Measurements from ENCODE around the gene LCN6. TPM values are rescaled to one million over a fixed set of nuclear protein-coding genes. Genes with fewer than 3 reads are reported as not detected.

LCN6 gene
- total RNA-seq, 1 donor from 2014 or later: not detected

GRCh38 chr9:136775191-136775590 lies 26.9 kb upstream of the LCN6 start:
- Mint-ChIP-seq H3K27ac (no peak overlapping the region), H3K9me3 (peaks cover 23% of the 10 kb centered on the region), H3K27me3 (ENCODE audit: insufficient read depth, low read depth) (peaks cover 31% of the 10 kb centered on the region), H3K36me3 (no peaks in the 10 kb centered on the region), H3K4me3 (no peak overlapping the region), H3K4me1 (peaks cover 13% of the 10 kb centered on the region)
- H4K20me1 ChIP-seq (ENCODE audit: low read depth): no peaks in the 10 kb centered on the region
- no peak overlapping the region for H3K4me2 ChIP-seq
- no peak overlapping the region for H3K27ac ChIP-seq
- no peaks in the 10 kb centered on the region for H3K79me2 ChIP-seq (ENCODE audit: low read depth)
- peaks cover 32% of the 10 kb centered on the region for H3K27me3 ChIP-seq
- no peaks in the 10 kb centered on the region for H3K9me3 ChIP-seq (ENCODE audit: low read depth)
- H3K36me3 ChIP-seq: no peaks in the 10 kb centered on the region
- peaks cover 7% of the 10 kb centered on the region for H3F3A ChIP-seq (ENCODE audit: low read depth)
- H3K9ac ChIP-seq: no peak overlapping the region
- DNase-seq (ENCODE audit: low spot score): no peak
- no peak for TF ChIP-seq EZH2phosphoT487 (IDR thresholded peaks at IDR 0.05)
- H2AFZ ChIP-seq (replicated peaks): no peak overlapping the region
- H3K4me3 ChIP-seq: no peak overlapping the region
- H3K4me1 ChIP-seq: no peaks in the 10 kb centered on the region

- no peaks in the 10 kb centered on the region for H3K9me3 ChIP-seq (ENCODE audit: low read depth)
- no peak overlapping the region for H3K4me3 ChIP-seq
- DNase-seq (ENCODE audit: low spot score): no peak
- TF ChIP-seq EZH2 (IDR thresholded peaks at IDR 0.05): no peak
- TF ChIP-seq EZH2phosphoT487 (IDR thresholded peaks at IDR 0.05): no peak
- TF ChIP-seq CTCF (IDR thresholded peaks at IDR 0.05): no peak
- H3F3A ChIP-seq (ENCODE audit: low read depth): peaks cover 7% of the 10 kb centered on the region
- no peak overlapping the region for H3K4me2 ChIP-seq
- no peaks in the 10 kb centered on the region for H3K36me3 ChIP-seq
- H3K4me3 Mint-ChIP-seq: no peak overlapping the region
- H3K27ac Mint-ChIP-seq: no peak overlapping the region
- peaks cover 27% of the 10 kb centered on the region for H3K27me3 Mint-ChIP-seq (ENCODE audit: insufficient read depth, low read depth)
- no peaks in the 10 kb centered on the region for H3K4me1 ChIP-seq
- peaks cover 25% of the 10 kb centered on the region for H3K27me3 ChIP-seq
- no peak overlapping the region for H3K9ac ChIP-seq
- H2AFZ ChIP-seq (replicated peaks): no peak overlapping the region
- peaks cover 11% of the 10 kb centered on the region for H3K4me1 Mint-ChIP-seq
- no peaks in the 10 kb centered on the region for H3K79me2 ChIP-seq (ENCODE audit: low read depth)
- H4K20me1 ChIP-seq (ENCODE audit: low read depth): no peaks in the 10 kb centered on the region
- no peak overlapping the region for H3K27ac ChIP-seq
- H3K9me3 Mint-ChIP-seq: peaks cover 23% of the 10 kb centered on the region
- no peaks in the 10 kb centered on the region for H3K36me3 Mint-ChIP-seq
Measured at GRCh38 chr9:136774416-136775045, 26.2 kb upstream of the LCN6 start.

- Mint-ChIP-seq H3K4me1 (peaks cover 12% of the 10 kb centered on the region), H3K27ac (no peak overlapping the region), H3K4me3 (no peak overlapping the region), H3K27me3 (ENCODE audit: insufficient read depth, low read depth) (peaks cover 20% of the 10 kb centered on the region), H3K9me3 (peaks cover 18% of the 10 kb centered on the region), H3K36me3 (no peaks in the 10 kb centered on the region)
- Histone ChIP-seq H3K27me3 (peaks cover 19% of the 10 kb centered on the region), H3K9me3 (ENCODE audit: low read depth) (no peaks in the 10 kb centered on the region), H3K27ac (no peak overlapping the region), H2AFZ (replicated peaks) (peak overlapping the region; percentile 69), H3K4me2 (no peak overlapping the region), H3K4me3 (no peak overlapping the region), H3F3A (ENCODE audit: low read depth) (peaks cover 11% of the 10 kb centered on the region), H3K36me3 (no peaks in the 10 kb centered on the region), H4K20me1 (ENCODE audit: low read depth) (no peaks in the 10 kb centered on the region), H3K9ac (no peak overlapping the region), H3K4me1 (no peaks in the 10 kb centered on the region), H3K79me2 (ENCODE audit: low read depth) (no peaks in the 10 kb centered on the region)
- TF ChIP-seq EZH2 (IDR thresholded peaks at IDR 0.05): no peak
- TF ChIP-seq CTCF (IDR thresholded peaks at IDR 0.05): no peak
- TF ChIP-seq EZH2phosphoT487 (IDR thresholded peaks at IDR 0.05): no peak
- peak; percentile 56 for DNase-seq (ENCODE audit: low spot score)
Measured at GRCh38 chr9:136773386-136774044, 25.2 kb upstream of the LCN6 start.

DNA sequence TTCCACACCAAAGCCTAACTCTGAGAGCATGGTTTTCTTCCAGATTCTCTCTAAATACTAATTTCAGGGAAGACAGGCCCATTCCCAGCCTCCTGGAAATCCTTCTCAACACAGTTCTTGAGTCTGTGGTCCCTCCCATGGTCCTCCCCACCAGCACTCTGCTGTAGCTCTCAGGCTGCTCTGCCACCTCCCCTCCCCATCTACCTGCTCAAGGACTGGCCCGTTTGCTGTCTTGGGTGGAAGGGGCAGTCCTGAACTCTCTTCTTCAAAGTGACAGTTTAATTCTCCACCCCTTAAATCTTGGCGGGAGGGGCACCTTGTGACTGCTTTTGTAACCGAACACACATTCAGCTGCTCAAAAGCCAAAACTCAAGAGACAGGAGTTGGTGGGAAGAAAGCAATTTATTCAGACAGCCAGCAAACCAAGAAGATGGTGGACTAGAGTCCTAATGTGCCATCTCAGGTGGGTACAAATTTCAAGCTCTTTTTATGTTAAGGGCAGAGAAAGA lies 23.6 kb upstream of the LCN6 start:
- Histone ChIP-seq H3F3A (ENCODE audit: low read depth) (peaks cover 18% of the 10 kb centered on the region), H3K4me2 (no peak overlapping the region), H3K27me3 (peaks cover 19% of the 10 kb centered on the region), H3K4me1 (no peaks in the 10 kb centered on the region), H3K9ac (no peak overlapping the region), H3K27ac (no peak overlapping the region), H3K79me2 (ENCODE audit: low read depth) (no peaks in the 10 kb centered on the region), H3K36me3 (no peaks in the 10 kb centered on the region), H3K9me3 (ENCODE audit: low read depth) (no peaks in the 10 kb centered on the region), H2AFZ (replicated peaks) (no peak overlapping the region), H3K4me3 (no peak overlapping the region), H4K20me1 (ENCODE audit: low read depth) (no peaks in the 10 kb centered on the region)
- H3K27me3 Mint-ChIP-seq (ENCODE audit: insufficient read depth, low read depth): peaks cover 11% of the 10 kb centered on the region
- no peaks in the 10 kb centered on the region for H3K36me3 Mint-ChIP-seq
- H3K4me1 Mint-ChIP-seq: peaks cover 11% of the 10 kb centered on the region
- TF ChIP-seq EZH2phosphoT487 (IDR thresholded peaks at IDR 0.05): no peak
- no peak for TF ChIP-seq CTCF (IDR thresholded peaks at IDR 0.05)
- TF ChIP-seq EZH2 (IDR thresholded peaks at IDR 0.05): no peak
- no peak overlapping the region for H3K4me3 Mint-ChIP-seq
- no peak for DNase-seq (ENCODE audit: low spot score)
- peaks cover 9% of the 10 kb centered on the region for H3K9me3 Mint-ChIP-seq
- no peak overlapping the region for H3K27ac Mint-ChIP-seq
